ENCODE data around the gene ZNHIT1. TPM values are rescaled to one million over a fixed set of nuclear protein-coding genes. Genes with fewer than 3 reads are reported as not detected.

Gene ZNHIT1
- total RNA-seq: 10 to 100 TPM; 76.2 to 97.8 (median 88.6) TPM

DNA sequence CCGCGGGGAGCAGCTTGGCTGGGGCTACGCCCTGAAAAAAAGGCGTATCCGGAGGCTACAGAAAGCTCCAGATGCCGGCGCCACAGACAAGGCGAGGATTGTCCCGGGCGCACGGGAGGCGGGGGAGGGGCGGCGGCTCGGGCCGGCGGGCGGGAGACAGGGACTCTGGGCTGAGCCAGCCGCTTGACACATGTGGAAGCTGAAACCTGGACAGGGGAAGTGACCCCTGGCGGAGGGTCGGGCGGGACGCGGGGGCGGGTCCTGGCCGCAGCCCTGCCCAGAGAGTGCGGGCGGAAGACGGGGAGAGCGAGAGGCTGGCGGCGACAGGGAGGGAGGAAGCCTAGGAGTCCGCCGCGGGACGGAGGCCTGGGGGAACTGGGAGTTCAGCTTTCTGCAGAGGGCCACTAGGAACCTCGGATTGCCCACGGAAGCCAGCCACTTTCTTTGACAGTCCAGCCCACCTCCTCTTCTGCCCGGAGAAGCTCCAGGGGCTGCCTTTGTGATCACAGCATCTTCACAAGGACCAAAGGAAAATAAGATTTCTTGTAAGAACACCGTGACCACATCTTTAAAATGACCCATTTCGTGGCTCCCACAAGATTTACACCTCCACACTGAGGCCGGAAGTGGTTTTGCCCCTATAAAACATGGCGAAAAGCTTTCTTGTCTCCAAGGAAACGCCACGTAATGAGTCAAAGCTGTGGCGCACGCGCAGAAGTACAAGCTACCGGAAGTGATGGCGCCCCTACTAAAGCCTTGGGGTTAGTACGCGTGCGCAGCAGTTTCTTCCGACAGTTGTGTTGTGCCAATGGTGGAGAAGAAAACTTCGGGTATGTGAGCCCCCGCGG lies at the start of gene ZNHIT1, which contains the start of gene PLOD3:
ZNHIT1 (plus strand) TSS at position 778 of the 848 bp plus-strand sequence; CDS start at position 809, 31 bp downstream.
PLOD3 (minus strand) TSS at position 194 of the 848 bp plus-strand sequence. CDS start 307 bp downstream, outside the sequence.
- H3K4me3 ChIP-seq: peak within 1 kb of the TSS; percentile 39 to 95
- peak; percentile 94 for ATAC-seq
- H3K36me3 ChIP-seq: peaks cover 0 to 49% of the 10 kb centered on the region in 2 donors
- WGBS, 2 donors (ENCODE audit: low coverage in 1 of 2): 0% methylated on average over 5 to 22 of the region's 57 CpGs
- TF ChIP-seq, protein P1, sequence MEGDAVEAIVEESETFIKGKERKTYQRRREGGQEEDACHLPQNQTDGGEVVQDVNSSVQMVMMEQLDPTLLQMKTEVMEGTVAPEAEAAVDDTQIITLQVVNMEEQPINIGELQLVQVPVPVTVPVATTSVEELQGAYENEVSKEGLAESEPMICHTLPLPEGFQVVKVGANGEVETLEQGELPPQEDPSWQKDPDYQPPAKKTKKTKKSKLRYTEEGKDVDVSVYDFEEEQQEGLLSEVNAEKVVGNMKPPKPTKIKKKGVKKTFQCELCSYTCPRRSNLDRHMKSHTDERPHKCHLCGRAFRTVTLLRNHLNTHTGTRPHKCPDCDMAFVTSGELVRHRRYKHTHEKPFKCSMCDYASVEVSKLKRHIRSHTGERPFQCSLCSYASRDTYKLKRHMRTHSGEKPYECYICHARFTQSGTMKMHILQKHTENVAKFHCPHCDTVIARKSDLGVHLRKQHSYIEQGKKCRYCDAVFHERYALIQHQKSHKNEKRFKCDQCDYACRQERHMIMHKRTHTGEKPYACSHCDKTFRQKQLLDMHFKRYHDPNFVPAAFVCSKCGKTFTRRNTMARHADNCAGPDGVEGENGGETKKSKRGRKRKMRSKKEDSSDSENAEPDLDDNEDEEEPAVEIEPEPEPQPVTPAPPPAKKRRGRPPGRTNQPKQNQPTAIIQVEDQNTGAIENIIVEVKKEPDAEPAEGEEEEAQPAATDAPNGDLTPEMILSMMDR (IDR thresholded peaks at IDR 0.05): peak in 2 of 4 experiments; percentile 23 to 56
- TF ChIP-seq POLR2A (IDR thresholded peaks at IDR 0.05) (peak; percentile 8 to 35), POLR2AphosphoS5 (IDR thresholded peaks at IDR 0.05) (peak; percentile 61), EP300 (IDR thresholded peaks at IDR 0.05) (no peak)
- no peaks in the 10 kb centered on the region for H3K9me3 ChIP-seq
- peaks cover 0 to 59% (median 20%) of the 10 kb centered on the region in 3 donors for H3K4me1 ChIP-seq
- no peaks in the 10 kb centered on the region for H3K27me3 ChIP-seq
- H3K27ac ChIP-seq: peak within 1 kb of the TSS; percentile 73 to 97 (median 92)

DNA sequence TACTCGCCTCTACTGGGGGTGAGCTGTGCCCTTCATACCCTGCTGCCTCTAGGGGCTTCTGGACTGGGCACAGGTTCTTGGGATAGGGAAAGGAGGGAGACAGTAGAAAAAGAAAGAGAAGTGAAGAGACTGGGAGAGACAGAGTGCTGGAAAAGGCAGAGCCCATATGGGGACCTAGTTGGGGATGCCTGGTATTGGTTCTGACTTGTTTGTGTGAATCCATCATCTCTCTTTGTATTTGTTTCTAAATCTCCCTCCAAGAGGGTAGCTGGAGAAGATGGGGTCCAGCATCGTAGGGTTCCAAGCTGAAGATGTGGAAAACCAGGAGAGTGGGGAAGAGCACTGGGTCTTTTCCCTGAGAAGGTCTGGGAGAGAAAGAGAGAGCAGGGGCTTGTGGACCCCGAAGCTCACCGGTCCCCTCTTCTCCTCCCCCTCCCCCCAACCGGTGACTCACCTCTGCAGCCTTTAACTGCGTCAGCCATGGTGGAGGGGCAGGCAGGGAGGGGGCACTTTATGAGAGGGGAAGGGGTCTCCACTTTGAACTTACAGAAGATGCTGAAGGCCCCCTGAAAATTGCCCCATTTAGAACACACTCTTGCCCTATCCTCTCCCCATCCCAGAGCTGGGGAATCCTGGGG lies 49.4 kb upstream of the ZNHIT1 start:
- ATAC-seq: no peak
- Histone ChIP-seq H3K27ac (no peak overlapping the region), H3K27me3 (peaks cover 100% of the 10 kb centered on the region), H3K4me1 (peaks cover 0 to 63% (median 37%) of the 10 kb centered on the region in 3 donors), H3K36me3 (no peaks in the 10 kb centered on the region), H3K9me3 (no peaks in the 10 kb centered on the region), H3K4me3 (no peak overlapping the region)
- TF ChIP-seq, protein P1 (IDR thresholded peaks at IDR 0.05): no peak
- TF ChIP-seq POLR2AphosphoS5 (IDR thresholded peaks at IDR 0.05): no peak
- no peak for TF ChIP-seq EP300 (IDR thresholded peaks at IDR 0.05)
- TF ChIP-seq POLR2A (IDR thresholded peaks at IDR 0.05): no peak
- WGBS, 2 donors (ENCODE audit: low coverage in 1 of 2): 0% methylated on average over 2 to 3 of the region's 6 CpGs

DNA sequence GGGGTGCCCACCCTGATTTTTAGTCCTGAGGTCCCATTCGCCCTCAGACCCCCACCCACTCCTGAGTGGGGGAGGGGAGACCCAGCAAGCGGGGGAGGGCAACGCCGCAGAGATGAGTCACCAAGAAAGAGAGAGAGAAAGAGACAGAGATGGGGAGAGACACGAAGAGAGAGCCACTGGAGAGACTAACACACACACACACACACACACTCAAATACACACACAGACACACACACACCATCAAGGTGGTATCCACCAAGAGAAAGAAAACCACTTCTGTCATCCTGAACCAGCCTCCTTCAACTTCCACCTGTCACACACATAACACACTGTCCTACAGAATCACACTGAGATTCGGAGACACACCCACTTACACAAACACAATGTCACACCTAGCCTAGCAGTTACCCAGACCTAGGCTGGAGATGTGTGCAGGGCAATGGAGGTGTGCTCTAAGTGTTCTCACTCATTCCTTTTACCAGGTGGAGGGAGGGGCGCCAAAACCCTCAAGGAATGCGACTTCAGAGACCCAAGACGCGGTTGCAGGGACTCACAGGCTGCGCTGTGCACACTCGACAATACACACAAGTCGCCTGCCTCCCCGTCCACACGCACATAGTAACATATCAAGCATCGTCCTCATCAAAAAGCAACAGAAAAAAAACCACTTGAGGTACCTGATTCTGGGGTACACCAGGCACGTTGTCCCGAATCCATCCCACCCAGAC lies 48.7 kb upstream of the ZNHIT1 start:
- no peak for ATAC-seq
- peaks cover 0 to 61% (median 29%) of the 10 kb centered on the region in 3 donors for H3K4me1 ChIP-seq
- no peak overlapping the region for H3K4me3 ChIP-seq
- no peaks in the 10 kb centered on the region for H3K36me3 ChIP-seq
- H3K27ac ChIP-seq: no peak overlapping the region
- TF ChIP-seq, protein P1 (IDR thresholded peaks at IDR 0.05): no peak
- TF ChIP-seq POLR2A (IDR thresholded peaks at IDR 0.05): no peak
- no peak for TF ChIP-seq POLR2AphosphoS5 (IDR thresholded peaks at IDR 0.05)
- no peak for TF ChIP-seq EP300 (IDR thresholded peaks at IDR 0.05)
- no peaks in the 10 kb centered on the region for H3K9me3 ChIP-seq
- H3K27me3 ChIP-seq: peaks cover 100% of the 10 kb centered on the region
- 0 to 5% methylated on average over 1 to 3 of the region's 18 CpGs for WGBS, 2 donors (ENCODE audit: low coverage in 1 of 2)

DNA sequence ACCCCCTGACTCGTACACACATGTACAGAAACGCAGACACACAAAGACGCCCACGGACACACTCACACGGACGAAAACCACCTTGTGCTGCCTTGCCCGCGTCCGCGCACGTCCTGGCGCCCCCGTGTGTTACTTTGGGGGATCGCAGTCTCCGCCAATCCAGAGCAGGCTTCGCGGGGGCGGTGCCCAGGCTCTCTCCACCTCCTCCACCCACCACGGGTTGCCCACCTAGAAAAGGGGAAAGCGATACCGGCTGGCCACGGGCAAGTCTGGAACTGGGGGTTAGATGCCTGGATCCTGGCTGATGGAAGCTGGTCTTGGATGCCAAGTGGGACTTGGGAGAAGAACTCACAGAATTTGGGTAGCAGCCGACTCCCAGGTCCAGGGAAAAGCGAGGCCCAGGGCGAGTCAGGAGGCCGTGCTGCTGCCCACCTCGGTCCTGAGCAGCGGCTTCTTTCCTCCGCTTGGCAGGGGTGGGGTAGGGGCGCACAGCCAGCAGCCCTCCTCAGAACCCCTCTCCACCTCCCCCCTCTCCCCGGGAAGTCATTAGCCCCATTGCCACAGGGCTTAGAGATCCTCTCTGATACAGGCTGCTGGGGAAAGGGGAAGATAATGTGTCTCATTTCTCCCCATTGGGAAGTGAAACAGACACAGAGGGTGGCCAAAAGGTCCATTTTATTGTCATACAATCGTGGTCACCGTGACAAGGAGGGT lies 48.0 kb upstream of the ZNHIT1 start:
- Histone ChIP-seq H3K9me3 (no peaks in the 10 kb centered on the region), H3K4me3 (no peak overlapping the region), H3K27ac (no peak overlapping the region), H3K4me1 (peaks cover 0 to 54% (median 26%) of the 10 kb centered on the region in 3 donors), H3K36me3 (no peaks in the 10 kb centered on the region), H3K27me3 (peaks cover 100% of the 10 kb centered on the region)
- ATAC-seq: peak; percentile 54
- no peak for TF ChIP-seq POLR2A (IDR thresholded peaks at IDR 0.05)
- TF ChIP-seq EP300 (IDR thresholded peaks at IDR 0.05): no peak
- TF ChIP-seq, protein P1 (IDR thresholded peaks at IDR 0.05): peak in 3 of 4 experiments; percentile 68 to 90 (median 74)
- WGBS, 2 donors (ENCODE audit: low coverage in 1 of 2): 0 to 4% methylated on average over 2 to 5 of the region's 33 CpGs

Measured in gastroesophageal sphincter (tissue), 4 donors.